Transverse colon (tissue), 4 donors: Measurements from ENCODE around the gene GABPA.

Source experiments
- EP300 ChIP-seq: sonication (generic); formaldehyde crosslinking; IDR thresholded peaks from one replicate; pipeline ENCODE4 v1.6.1; 2017; ENCODE audit warnings: antibody characterized with exemption, low read depth
- POLR2A ChIP-seq: fragments of 450-650 bp; IDR thresholded peaks from one replicate; pipeline ENCODE4 v1.6.1; 2016; ENCODE audit warnings: antibody characterized with exemption, mild to moderate bottlenecking, moderate library complexity
- POLR2AphosphoS5 ChIP-seq, 3 donors: sonication (generic); formaldehyde crosslinking; IDR thresholded peaks; one replicate each; pipeline ENCODE4 v1.6.1; 2016; ENCODE audit warnings: antibody characterized with exemption in 3 of 3
- TF ChIP-seq, protein P1 (sequence below), 5 experiments: fragments of 200-600 bp in 3 of 5; fragments of 450-650 bp in 2 of 5; sonication (generic) in 3 of 5; IDR thresholded peaks; 1 replicate in 2 of 5; 2 replicates in 3 of 5; pipeline ENCODE4 v1.5.1; 2016 to 2017; ENCODE audit warnings: antibody characterized with exemption in 5 of 5, inconsistent platforms in 3 of 5, mild to moderate bottlenecking in 2 of 5, moderate library complexity in 1 of 5

DNA sequence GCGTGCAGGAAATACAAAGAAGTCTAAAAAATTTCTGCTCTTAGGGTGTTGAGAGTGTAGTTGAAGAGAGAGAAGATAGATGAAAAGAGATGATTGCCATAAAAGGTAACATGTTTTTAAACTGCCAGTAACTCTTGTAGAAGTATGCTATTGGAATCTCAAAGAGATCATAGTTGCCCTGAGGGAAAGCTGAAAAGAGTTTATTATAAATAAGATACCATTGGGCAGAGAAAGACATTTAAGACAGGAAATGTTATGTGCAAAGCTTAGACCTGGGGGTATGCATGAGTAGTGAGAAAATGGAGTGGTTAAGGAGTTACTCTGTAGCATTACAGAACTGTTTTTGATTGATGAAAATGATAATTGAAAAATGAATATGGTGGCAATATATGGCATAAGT lies 17.6 kb downstream of the GABPA start:
- TF ChIP-seq POLR2AphosphoS5 (IDR thresholded peaks at IDR 0.05): no peak
- no peak for TF ChIP-seq EP300
- TF ChIP-seq, protein P1, sequence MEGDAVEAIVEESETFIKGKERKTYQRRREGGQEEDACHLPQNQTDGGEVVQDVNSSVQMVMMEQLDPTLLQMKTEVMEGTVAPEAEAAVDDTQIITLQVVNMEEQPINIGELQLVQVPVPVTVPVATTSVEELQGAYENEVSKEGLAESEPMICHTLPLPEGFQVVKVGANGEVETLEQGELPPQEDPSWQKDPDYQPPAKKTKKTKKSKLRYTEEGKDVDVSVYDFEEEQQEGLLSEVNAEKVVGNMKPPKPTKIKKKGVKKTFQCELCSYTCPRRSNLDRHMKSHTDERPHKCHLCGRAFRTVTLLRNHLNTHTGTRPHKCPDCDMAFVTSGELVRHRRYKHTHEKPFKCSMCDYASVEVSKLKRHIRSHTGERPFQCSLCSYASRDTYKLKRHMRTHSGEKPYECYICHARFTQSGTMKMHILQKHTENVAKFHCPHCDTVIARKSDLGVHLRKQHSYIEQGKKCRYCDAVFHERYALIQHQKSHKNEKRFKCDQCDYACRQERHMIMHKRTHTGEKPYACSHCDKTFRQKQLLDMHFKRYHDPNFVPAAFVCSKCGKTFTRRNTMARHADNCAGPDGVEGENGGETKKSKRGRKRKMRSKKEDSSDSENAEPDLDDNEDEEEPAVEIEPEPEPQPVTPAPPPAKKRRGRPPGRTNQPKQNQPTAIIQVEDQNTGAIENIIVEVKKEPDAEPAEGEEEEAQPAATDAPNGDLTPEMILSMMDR (IDR thresholded peaks at IDR 0.05): no peak
- TF ChIP-seq POLR2A: no peak
